Naive thymus-derived CD8-positive, alpha-beta T cell (primary cell): ENCODE data around the gene ZNF473. TPM values are rescaled to one million over a fixed set of nuclear protein-coding genes. Genes with fewer than 3 reads are reported as not detected.

Experiments
- ATAC-seq, 2 donors: fragments of 150-1000 bp; cut with Tn5 transposase in 1 of 2; sonication (Bioruptor Pico), chemical (Tn5 transposase) in 1 of 2; 1 replicate in 1 of 2; 2 replicates in 1 of 2; pipeline ENCODE4 v1.10.0; 2021; ENCODE audit warnings: mild to moderate bottlenecking in 2 of 2, moderate library complexity in 2 of 2
- POLR2A ChIA-PET: fragments of 350-600 bp; sonication (Branson Sonifier 250); formaldehyde crosslinking; loops from one replicate; lab custom pipeline; 2021; ENCODE audit warnings: antibody characterized with exemption; lab: Charles Lee
- DNase-seq, 10 donors: peaks; one replicate each; pipeline versions ENCODE4 v3.0.0 to v3.0.0-alpha.2; 2020 to 2022
- H3K27ac Mint-ChIP-seq, 10 donors: one replicate each; pipeline ENCODE4 v1.8.0; 2020 to 2022; ENCODE audit warnings: mild to moderate bottlenecking in 10 of 10, mixed read lengths in 10 of 10, moderate library complexity in 4 of 10, inconsistent platforms in 1 of 10
- H3K27me3 Mint-ChIP-seq, 5 donors: one replicate each; pipeline ENCODE4 v1.8.0; 2021 to 2022; ENCODE audit warnings: mixed read lengths in 5 of 5
- H3K36me3 Mint-ChIP-seq, 3 donors: one replicate each; pipeline ENCODE4 v1.8.0; 2020 to 2022; ENCODE audit warnings: mixed read lengths in 3 of 3, mild to moderate bottlenecking in 2 of 3, inconsistent platforms in 1 of 3
- H3K4me1 Mint-ChIP-seq, 4 donors: one replicate each; pipeline ENCODE4 v1.8.0; 2021 to 2022; ENCODE audit warnings: mixed read lengths in 4 of 4
- H3K4me3 Mint-ChIP-seq, 10 donors: one replicate each; pipeline ENCODE4 v1.8.0; 2020 to 2022; ENCODE audit warnings: mild to moderate bottlenecking in 10 of 10, mixed read lengths in 10 of 10, moderate library complexity in 6 of 10, inconsistent platforms in 1 of 10
- H3K9me3 Mint-ChIP-seq, 9 donors: one replicate each; pipeline ENCODE4 v1.8.0; 2020 to 2022; ENCODE audit warnings: mixed read lengths in 9 of 9, mild to moderate bottlenecking in 3 of 9, inconsistent platforms in 1 of 9, moderate library complexity in 1 of 9
- polyA plus RNA-seq, 3 donors: library from polyadenylated mRNA; unstranded; fragments of 300-500 nt; fragmentation: Illumina TruSeq; gene quantifications; one replicate each; pipeline ENCODE4 v1.2.3, GENCODE V29; 2021
- total RNA-seq, 8 experiments: library from RNA in 2 of 8; stranded (reverse) in 2 of 8; gene quantifications; one replicate each; pipeline ENCODE4 v1.2.3 and lab custom pipeline; 2021 to 2026

Gene ZNF473
- total and polyA plus RNA-seq, 5 experiments from 2014 or later = 3.6 to 11.1 (median 7.0) TPM

- POLR2A ChIA-PET = no interaction called here
- H3K4me3 Mint-ChIP-seq = no peak overlapping the region
- H3K36me3 Mint-ChIP-seq = peaks cover 0 to 84% (median 13%) of the 10 kb centered on the region in 3 donors
- DNase-seq = no peak
- no peaks in the 10 kb centered on the region for H3K27me3 Mint-ChIP-seq
- peaks cover 10 to 24% (median 17%) of the 10 kb centered on the region in 4 donors for H3K4me1 Mint-ChIP-seq
- H3K27ac Mint-ChIP-seq = no peak overlapping the region
- ATAC-seq = no peak
- H3K9me3 Mint-ChIP-seq = no peaks in the 10 kb centered on the region
Measured at GRCh38 chr19:50007170-50007569, 18.6 kb upstream of the ZNF473 start.

GRCh38 chr19:50007947-50008346 lies 17.9 kb upstream of the ZNF473 start:
- Mint-ChIP-seq H3K36me3 (peaks cover 0 to 81% (median 13%) of the 10 kb centered on the region in 3 donors), H3K27me3 (no peaks in the 10 kb centered on the region), H3K9me3 (no peaks in the 10 kb centered on the region), H3K4me3 (no peak overlapping the region), H3K4me1 (peaks cover 10 to 22% (median 15%) of the 10 kb centered on the region in 4 donors), H3K27ac (peak overlapping the region in 3 of 10 donors; percentile 20 to 45 (median 22))
- ATAC-seq (no peak), DNase-seq (no peak)
- POLR2A ChIA-PET = no interaction called here

GRCh38 chr19:50008532-50008931 lies 17.3 kb upstream of the ZNF473 start:
- peaks cover 10 to 23% (median 14%) of the 10 kb centered on the region in 4 donors for H3K4me1 Mint-ChIP-seq
- H3K27me3 Mint-ChIP-seq = no peaks in the 10 kb centered on the region
- H3K4me3 Mint-ChIP-seq = no peak overlapping the region
- POLR2A ChIA-PET = no interaction called here
- H3K9me3 Mint-ChIP-seq = no peaks in the 10 kb centered on the region
- peaks cover 3 to 81% (median 16%) of the 10 kb centered on the region in 3 donors for H3K36me3 Mint-ChIP-seq
- no peak for DNase-seq
- ATAC-seq = no peak
- peak overlapping the region in 1 of 10 donors; percentile 45 for H3K27ac Mint-ChIP-seq

GRCh38 chr19:50016225-50016807 lies 9.5 kb upstream of the ZNF473 start:
- DNase-seq (no peak), ATAC-seq (no peak)
- Mint-ChIP-seq H3K36me3 (peaks cover 10 to 81% (median 34%) of the 10 kb centered on the region in 3 donors), H3K27me3 (no peaks in the 10 kb centered on the region), H3K4me1 (peaks cover 6 to 19% (median 12%) of the 10 kb centered on the region in 4 donors), H3K4me3 (no peak overlapping the region), H3K27ac (peak overlapping the region in 2 of 10 donors; percentile 29 to 51), H3K9me3 (no peaks in the 10 kb centered on the region)
- POLR2A ChIA-PET = no interaction called here

GRCh38 chr19:50020481-50020880 lies 5.3 kb upstream of the ZNF473 start:
- Mint-ChIP-seq H3K36me3 (peaks cover 0 to 48% (median 18%) of the 10 kb centered on the region in 3 donors), H3K27ac (no peak overlapping the region), H3K4me3 (no peak overlapping the region), H3K9me3 (no peaks in the 10 kb centered on the region), H3K4me1 (peaks cover 10 to 41% (median 37%) of the 10 kb centered on the region in 4 donors), H3K27me3 (peaks cover 0 to 2% (median 0%) of the 10 kb centered on the region in 5 donors)
- POLR2A ChIA-PET = no interaction called here
- DNase-seq (no peak), ATAC-seq (no peak)

- POLR2A ChIA-PET = interaction anchor here (0.6 kb wide), 1 partner anchor 344 kb away, joined by 4 read pairs; no protein-coding TSS in a partner anchor
- H3K9me3 Mint-ChIP-seq = peaks cover 0 to 2% (median 0%) of the 10 kb centered on the region in 9 donors
- peak overlapping the region in 5 of 10 donors; percentile 10 to 69 (median 58) for H3K27ac Mint-ChIP-seq
- DNase-seq = no peak
- ATAC-seq = no peak
- H3K27me3 Mint-ChIP-seq = peaks cover 0 to 5% (median 0%) of the 10 kb centered on the region in 5 donors
- H3K36me3 Mint-ChIP-seq = peaks cover 0 to 32% (median 7%) of the 10 kb centered on the region in 3 donors
- H3K4me3 Mint-ChIP-seq = peak overlapping the region in 8 of 10 donors; percentile 1 to 49 (median 16)
- peaks cover 21 to 59% (median 49%) of the 10 kb centered on the region in 4 donors for H3K4me1 Mint-ChIP-seq
Measured at GRCh38 chr19:50022823-50023222, 3.0 kb upstream of the ZNF473 start.

- Mint-ChIP-seq H3K27me3 (peaks cover 0 to 5% (median 0%) of the 10 kb centered on the region in 5 donors), H3K4me1 (peaks cover 21 to 59% (median 53%) of the 10 kb centered on the region in 4 donors), H3K36me3 (peaks cover 0 to 20% (median 5%) of the 10 kb centered on the region in 3 donors), H3K4me3 (peak overlapping the region; percentile 87 to 97 (median 96)), H3K27ac (peak overlapping the region; percentile 95 to 100 (median 99)), H3K9me3 (peaks cover 0 to 2% (median 0%) of the 10 kb centered on the region in 9 donors)
- DNase-seq (no peak), ATAC-seq (no peak)
- POLR2A ChIA-PET = interaction anchor here (0.6 to 1.1 kb wide), 2 partner anchors 15 to 443 kb away, joined by 3 to 4 read pairs; no protein-coding TSS in a partner anchor
Measured at GRCh38 chr19:50024719-50025021, 1.1 kb upstream of the ZNF473 start.

- POLR2A ChIA-PET = interaction anchor here (0.6 to 1.9 kb wide), 5 partner anchors 14 to 443 kb away, joined by 3 to 8 read pairs (median 4); partner anchors contain the start of genes AKT1S1, ATF5, MED25 and NUP62
- H3K9me3 Mint-ChIP-seq = peaks cover 0 to 2% (median 0%) of the 10 kb centered on the region in 9 donors
- peaks cover 21 to 61% (median 53%) of the 10 kb centered on the region in 4 donors for H3K4me1 Mint-ChIP-seq
Measured at GRCh38 chr19:50025022-50025793, 597 bp upstream of the ZNF473 start, which contains the start of gene VRK3. Gene VRK3, minus strand, starts transcription at chr19:50025372. Its CDS starts 9,210 bp downstream, at chr19:50016162.

GRCh38 chr19:50026550-50026906 lies 723 bp downstream of the ZNF473 start:
- peaks cover 24 to 68% (median 53%) of the 10 kb centered on the region in 4 donors for H3K4me1 Mint-ChIP-seq
- H3K36me3 Mint-ChIP-seq = peaks cover 0 to 19% (median 9%) of the 10 kb centered on the region in 3 donors
- DNase-seq (no peak), ATAC-seq (no peak)
- H3K4me3 Mint-ChIP-seq = peak overlapping the region; percentile 82 to 97 (median 96)
- peaks cover 0 to 5% (median 0%) of the 10 kb centered on the region in 5 donors for H3K27me3 Mint-ChIP-seq
- peak overlapping the region; percentile 29 to 100 (median 98) for H3K27ac Mint-ChIP-seq
- H3K9me3 Mint-ChIP-seq = peaks cover 0 to 2% (median 0%) of the 10 kb centered on the region in 9 donors
- POLR2A ChIA-PET = interaction anchor here (0.6 to 1.9 kb wide), 4 partner anchors 10 to 1679 kb away, joined by 3 to 8 read pairs (median 5); partner anchors contain the start of genes ATF5 and NUP62

More at GRCh38 chr19:50025022-50025793, 597 bp upstream of the ZNF473 start, which contains the start of gene VRK3:
- DNase-seq (peak; percentile 94 to 100 (median 99)), ATAC-seq (peak; percentile 83)
- Mint-ChIP-seq H3K4me3 (peak within 1 kb of the TSS; percentile 87 to 97 (median 96)), H3K27ac (peak within 1 kb of the TSS; percentile 95 to 100 (median 99)), H3K27me3 (peaks cover 0 to 5% (median 0%) of the 10 kb centered on the region in 5 donors), H3K36me3 (peaks cover 0 to 19% (median 5%) of the 10 kb centered on the region in 3 donors)

GRCh38 chr19:50030225-50030624 lies 4.4 kb downstream of the ZNF473 start:
- Mint-ChIP-seq H3K4me3 (no peak overlapping the region), H3K4me1 (peaks cover 27 to 64% (median 42%) of the 10 kb centered on the region in 4 donors), H3K27me3 (peaks cover 0 to 5% (median 0%) of the 10 kb centered on the region in 5 donors), H3K36me3 (peaks cover 6 to 53% (median 38%) of the 10 kb centered on the region in 3 donors), H3K27ac (no peak overlapping the region), H3K9me3 (peaks cover 0 to 2% (median 0%) of the 10 kb centered on the region in 9 donors)
- POLR2A ChIA-PET = no interaction called here
- DNase-seq (no peak), ATAC-seq (no peak)

GRCh38 chr19:50030937-50031336 lies 5.1 kb downstream of the ZNF473 start:
- peaks cover 0 to under 1% (median 0%) of the 10 kb centered on the region in 9 donors for H3K9me3 Mint-ChIP-seq
- no peaks in the 10 kb centered on the region for H3K27me3 Mint-ChIP-seq
- DNase-seq (no peak), ATAC-seq (no peak)
- H3K4me3 Mint-ChIP-seq = no peak overlapping the region
- peaks cover 24 to 57% (median 40%) of the 10 kb centered on the region in 4 donors for H3K4me1 Mint-ChIP-seq
- peak overlapping the region in 1 of 10 donors; percentile 29 for H3K27ac Mint-ChIP-seq
- peaks cover 6 to 61% (median 40%) of the 10 kb centered on the region in 3 donors for H3K36me3 Mint-ChIP-seq
- POLR2A ChIA-PET = no interaction called here

- H3K27me3 Mint-ChIP-seq = no peaks in the 10 kb centered on the region
- DNase-seq (no peak), ATAC-seq (no peak)
- no peak overlapping the region for H3K4me3 Mint-ChIP-seq
- no peaks in the 10 kb centered on the region for H3K9me3 Mint-ChIP-seq
- no peak overlapping the region for H3K27ac Mint-ChIP-seq
- peaks cover 13 to 85% (median 64%) of the 10 kb centered on the region in 3 donors for H3K36me3 Mint-ChIP-seq
- POLR2A ChIA-PET = no interaction called here
- peaks cover 4 to 32% (median 19%) of the 10 kb centered on the region in 4 donors for H3K4me1 Mint-ChIP-seq
Measured at GRCh38 chr19:50036908-50037307, 11.1 kb downstream of the ZNF473 start.
